Spleen (tissue), 11 donors: ENCODE results near the gene IFNGR2. TPM values are rescaled to one million over a fixed set of nuclear protein-coding genes. Genes with fewer than 3 reads are reported as not detected.

Experiments used
- DNase-seq: peaks from one replicate; pipeline ENCODE4 v3.0.0-alpha.2; 2020
- H3K27ac ChIP-seq, 8 donors: fragments of 200-600 bp; sonication (generic) in 7 of 8; 1 replicate in 4 of 8; 2 replicates in 4 of 8; pipeline versions ENCODE4 v1.5.0 to v1.8.0; 2016 to 2021; ENCODE audit warnings: inconsistent platforms in 4 of 8, mild to moderate bottlenecking in 4 of 8, moderate library complexity in 1 of 8
- H3K27me3 ChIP-seq, 7 donors: fragments of 200-600 bp; sonication (generic) in 6 of 7; replicated peaks in 1 of 7; 1 replicate in 4 of 7; 2 replicates in 3 of 7; pipeline versions ENCODE4 v1.5.0 to v1.8.0; 2016 to 2021; ENCODE audit warnings: inconsistent platforms in 3 of 7, mild to moderate bottlenecking in 1 of 7
- H3K36me3 ChIP-seq, 6 donors: fragments of 200-600 bp; sonication (generic) in 5 of 6; 1 replicate in 4 of 6; 2 replicates in 2 of 6; pipeline versions ENCODE4 v1.5.0 to v1.8.0; 2016 to 2021; ENCODE audit warnings: inconsistent platforms in 2 of 6
- H3K4me1 ChIP-seq, 6 donors: fragments of 200-600 bp; sonication (generic) in 5 of 6; 1 replicate in 3 of 6; 2 replicates in 3 of 6; pipeline versions ENCODE4 v1.5.0 to v1.8.0; 2016 to 2021; ENCODE audit warnings: inconsistent platforms in 3 of 6
- H3K4me3 ChIP-seq, 8 donors: fragments of 200-600 bp; sonication (generic) in 7 of 8; 1 replicate in 4 of 8; 2 replicates in 4 of 8; pipeline versions ENCODE4 v1.5.0 to v1.8.0; 2016 to 2021; ENCODE audit warnings: inconsistent platforms in 4 of 8, mild to moderate bottlenecking in 4 of 8, moderate library complexity in 2 of 8
- H3K9me3 ChIP-seq, 8 donors: fragments of 200-600 bp; sonication (generic) in 7 of 8; 1 replicate in 4 of 8; 2 replicates in 4 of 8; pipeline versions ENCODE4 v1.5.0 to v1.8.0; 2016 to 2021; ENCODE audit warnings: inconsistent platforms in 4 of 8
- POLR2A ChIP-seq, 3 donors: fragments of 450-650 bp; IDR thresholded peaks; one replicate each; pipeline ENCODE4 v1.5.1; 2017; ENCODE audit warnings: antibody characterized with exemption in 3 of 3, mild to moderate bottlenecking in 1 of 3
- POLR2AphosphoS5 ChIP-seq, 3 donors: sonication (generic); formaldehyde crosslinking; IDR thresholded peaks; one replicate each; pipeline ENCODE4 v1.5.1; 2017; ENCODE audit warnings: antibody characterized with exemption in 3 of 3
- WGBS, 5 donors: extraction: QIAGEN DNeasy Blood & Tissue Kit in 3 of 5; methylation state at CpG; one replicate each; pipeline versions ENCODE4 v1.1.5 to v1.1.7; 2013 to 2018; 5-methylcytosine and 5-hydroxymethylcytosine counted together
- intact Hi-C: fragments of 100-400 bp; cut with DNase I; formaldehyde crosslinking; loops from one replicate; pipeline ENCODE4 v1.15.0; 2023; ENCODE audit warnings: low total_unique reads
- polyA plus RNA-seq, 3 donors: library from polyadenylated mRNA; stranded (reverse); fragments of 200-250 nt; gene quantifications; one replicate each; pipeline ENCODE4 v1.2.1, GENCODE V29; 2013
- total RNA-seq, 7 donors: library from RNA; depleted of rRNA in 3 of 7; stranded (reverse); fragments of >200 nt in 3 of 7; fragmentation: NEBNext Ultra II Directional in 4 of 7; extraction: Animal tissue kit (Norgen Biotek cat#: 25700) in 4 of 7; gene quantifications; one replicate each; pipeline versions ENCODE4 v1.1.0 to v1.2.1, GENCODE V29; 2016 to 2021
- TF ChIP-seq, protein P1 (sequence below), 11 experiments: fragments of 200-600 bp in 7 of 11; fragments of 450-650 bp in 4 of 11; sonication (generic) in 4 of 11; IDR thresholded peaks in 8 of 11; conservative IDR thresholded peaks in 3 of 11; 1 replicate in 7 of 11; 2 replicates in 4 of 11; pipeline versions ENCODE4 v1.4.0 to v1.8.0; 2016 to 2021; ENCODE audit warnings: antibody characterized with exemption in 11 of 11, inconsistent platforms in 4 of 11, mild to moderate bottlenecking in 1 of 11
- donor health status: healthy with polysubstance abuse.
- donor health status: DM: no; HTN: no; CAD: no; lungs with moderate emphysema.
- donor health status: DM: no; HTN: no; CAD: no.
- donor health status: Bipolar disorder and iron deficiency.
- donor health status: healthy.
- donor health status: DM: no; HTN: no; CAD: no.
- donor health status: DM: yes; HTN: yes; CAD: no.

Gene IFNGR2
- total and polyA plus RNA-seq, 10 donors = 73.6 to 133 (median 99.0) TPM

DNA sequence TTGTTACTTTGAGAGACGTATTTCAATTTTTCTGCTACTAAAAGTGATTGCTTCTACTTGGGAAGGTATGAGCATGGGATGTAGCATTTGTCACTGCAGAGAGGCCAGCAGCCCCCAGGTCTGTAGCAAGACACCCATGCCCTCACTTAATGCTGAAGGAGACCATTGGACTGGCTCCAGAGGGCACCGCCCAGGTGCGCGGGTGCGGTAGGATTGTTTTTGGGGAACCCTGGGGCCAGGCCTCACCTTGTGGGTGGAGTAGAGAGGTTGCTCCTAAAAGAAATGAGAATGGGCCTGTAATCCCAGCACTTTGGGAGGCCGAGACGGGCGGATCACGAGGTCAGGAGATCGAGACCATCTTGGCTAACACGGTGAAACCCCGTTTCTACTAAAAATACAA is 30.6 kb upstream of the IFNGR2 start:
- Histone ChIP-seq H3K9me3 (peaks cover 0 to 18% (median 11%) of the 10 kb centered on the region in 8 donors), H3K4me3 (no peak overlapping the region), H3K27me3 (peaks cover 0 to 6% (median 0%) of the 10 kb centered on the region in 7 donors), H3K4me1 (peaks cover 13 to 92% (median 39%) of the 10 kb centered on the region in 6 donors), H3K36me3 (no peaks in the 10 kb centered on the region), H3K27ac (peak overlapping the region in 4 of 8 donors; percentile 28 to 90 (median 85))
- no peak for DNase-seq
- 89 to 98% (median 97%) methylated on average over 10 to 12 of the region's 12 CpGs for WGBS, 5 donors
- TF ChIP-seq POLR2AphosphoS5 (IDR thresholded peaks at IDR 0.05) = no peak
- TF ChIP-seq, protein P1, sequence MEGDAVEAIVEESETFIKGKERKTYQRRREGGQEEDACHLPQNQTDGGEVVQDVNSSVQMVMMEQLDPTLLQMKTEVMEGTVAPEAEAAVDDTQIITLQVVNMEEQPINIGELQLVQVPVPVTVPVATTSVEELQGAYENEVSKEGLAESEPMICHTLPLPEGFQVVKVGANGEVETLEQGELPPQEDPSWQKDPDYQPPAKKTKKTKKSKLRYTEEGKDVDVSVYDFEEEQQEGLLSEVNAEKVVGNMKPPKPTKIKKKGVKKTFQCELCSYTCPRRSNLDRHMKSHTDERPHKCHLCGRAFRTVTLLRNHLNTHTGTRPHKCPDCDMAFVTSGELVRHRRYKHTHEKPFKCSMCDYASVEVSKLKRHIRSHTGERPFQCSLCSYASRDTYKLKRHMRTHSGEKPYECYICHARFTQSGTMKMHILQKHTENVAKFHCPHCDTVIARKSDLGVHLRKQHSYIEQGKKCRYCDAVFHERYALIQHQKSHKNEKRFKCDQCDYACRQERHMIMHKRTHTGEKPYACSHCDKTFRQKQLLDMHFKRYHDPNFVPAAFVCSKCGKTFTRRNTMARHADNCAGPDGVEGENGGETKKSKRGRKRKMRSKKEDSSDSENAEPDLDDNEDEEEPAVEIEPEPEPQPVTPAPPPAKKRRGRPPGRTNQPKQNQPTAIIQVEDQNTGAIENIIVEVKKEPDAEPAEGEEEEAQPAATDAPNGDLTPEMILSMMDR (IDR thresholded peaks at IDR 0.05 in 8 of 11, conservative IDR thresholded peaks at IDR 0.05 in 3 of 11) = no peak
- TF ChIP-seq POLR2A (IDR thresholded peaks at IDR 0.05) = no peak
- intact Hi-C loops = no loop called here

DNA sequence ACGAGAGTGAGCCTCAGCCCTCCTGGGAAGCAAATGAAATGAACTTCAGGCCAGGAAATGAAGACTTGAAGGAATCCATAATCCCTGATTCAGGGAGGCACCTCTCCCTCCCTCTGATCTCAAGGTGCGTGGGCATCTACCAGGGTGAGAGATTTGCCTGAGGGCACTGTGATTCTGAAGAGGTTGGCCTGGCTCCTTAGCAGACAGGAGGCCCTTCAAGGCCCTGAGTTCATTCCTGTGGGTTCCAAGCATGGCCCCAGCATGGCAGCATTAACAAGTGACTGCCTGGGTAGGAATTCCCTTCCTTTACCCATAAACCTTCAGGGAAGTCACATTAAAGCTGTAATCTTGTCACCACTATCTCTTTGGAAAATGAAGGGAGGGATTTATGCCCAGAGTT is 29.8 kb upstream of the IFNGR2 start:
- no peak for DNase-seq
- TF ChIP-seq POLR2AphosphoS5 (IDR thresholded peaks at IDR 0.05) (no peak), POLR2A (IDR thresholded peaks at IDR 0.05) (no peak)
- TF ChIP-seq, protein P1 (IDR thresholded peaks at IDR 0.05 in 8 of 11, conservative IDR thresholded peaks at IDR 0.05 in 3 of 11) = no peak
- peaks cover 0 to 6% (median 0%) of the 10 kb centered on the region in 7 donors for H3K27me3 ChIP-seq
- H3K4me1 ChIP-seq = peaks cover 15 to 92% (median 40%) of the 10 kb centered on the region in 6 donors
- intact Hi-C loops = no loop called here
- H3K9me3 ChIP-seq = peaks cover 0 to 9% (median 3%) of the 10 kb centered on the region in 8 donors
- peak overlapping the region; percentile 57 to 90 (median 82) for H3K27ac ChIP-seq
- H3K36me3 ChIP-seq = no peaks in the 10 kb centered on the region
- 80 to 93% (median 84%) methylated on average over 2 of the region's 2 CpGs for WGBS, 5 donors
- H3K4me3 ChIP-seq = peak overlapping the region in 1 of 8 donors; percentile 37

DNA sequence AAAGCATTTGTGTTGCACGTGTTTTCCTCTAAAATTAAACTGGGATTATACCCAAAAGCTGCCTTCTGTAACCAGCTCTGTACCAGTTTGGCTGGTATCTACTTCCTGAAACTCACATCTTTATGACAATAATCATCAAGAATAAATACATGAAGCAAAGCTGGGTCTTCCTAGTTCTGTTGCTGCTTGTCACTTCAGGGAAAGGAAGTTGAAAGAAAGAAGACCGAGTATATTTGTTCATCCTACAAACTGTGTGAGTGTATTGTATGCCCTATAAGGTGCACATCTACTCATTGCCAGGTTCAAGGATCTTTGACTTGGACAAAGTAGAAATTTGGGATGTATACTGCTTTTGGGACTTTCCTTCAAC is 29.1 kb upstream of the IFNGR2 start:
- intact Hi-C loops = no loop called here
- Histone ChIP-seq H3K27me3 (peaks cover 0 to 6% (median 0%) of the 10 kb centered on the region in 7 donors), H3K4me3 (peak overlapping the region in 1 of 8 donors; percentile 37), H3K36me3 (no peaks in the 10 kb centered on the region), H3K27ac (peak overlapping the region in 7 of 8 donors; percentile 57 to 90 (median 83)), H3K4me1 (peaks cover 15 to 92% (median 45%) of the 10 kb centered on the region in 6 donors), H3K9me3 (peaks cover 0 to 5% (median 0%) of the 10 kb centered on the region in 8 donors)
- TF ChIP-seq POLR2A (IDR thresholded peaks at IDR 0.05) = no peak
- TF ChIP-seq, protein P1 (IDR thresholded peaks at IDR 0.05 in 8 of 11, conservative IDR thresholded peaks at IDR 0.05 in 3 of 11) = no peak
- TF ChIP-seq POLR2AphosphoS5 (IDR thresholded peaks at IDR 0.05) = no peak
- WGBS, 5 donors = 24 to 45% (median 32%) methylated on average over 2 of the region's 2 CpGs
- DNase-seq = no peak

DNA sequence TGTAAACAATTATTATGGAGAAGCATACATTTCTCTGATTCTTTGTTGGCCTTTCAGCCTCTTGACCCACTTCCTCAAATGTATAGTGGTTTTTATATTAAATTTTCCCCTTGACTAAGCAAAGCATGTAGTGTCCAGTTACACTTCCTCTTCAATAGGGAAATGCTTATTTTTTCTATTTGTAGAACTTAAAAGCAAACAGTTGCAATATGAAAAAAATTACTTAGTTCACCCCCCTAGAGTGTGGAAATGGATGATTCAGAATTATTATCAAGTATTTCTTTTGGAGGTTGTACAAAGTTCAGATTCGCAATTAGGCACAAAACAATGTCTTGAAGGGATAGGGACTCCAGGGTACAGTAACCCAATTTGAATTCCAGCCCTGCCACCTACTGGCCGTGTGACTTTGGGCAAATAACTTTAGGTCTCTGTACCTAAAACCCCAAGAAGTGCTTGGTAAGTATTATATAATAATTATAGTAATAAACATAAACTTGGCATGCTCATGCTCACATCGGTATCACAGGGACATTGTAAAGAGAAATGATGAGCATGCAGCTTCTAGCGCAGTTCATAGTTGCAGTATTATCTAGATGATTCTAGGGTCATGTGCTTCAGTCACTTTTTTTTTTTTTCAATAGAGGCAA is 28.6 kb upstream of the IFNGR2 start:
- WGBS, 5 donors = 10 to 23% (median 15%) methylated on average over 4 of the region's 4 CpGs
- peaks cover 0 to 5% (median 0%) of the 10 kb centered on the region in 8 donors for H3K9me3 ChIP-seq
- peak overlapping the region; percentile 42 to 90 (median 82) for H3K27ac ChIP-seq
- H3K36me3 ChIP-seq = no peaks in the 10 kb centered on the region
- peak overlapping the region in 1 of 8 donors; percentile 37 for H3K4me3 ChIP-seq
- TF ChIP-seq POLR2A (IDR thresholded peaks at IDR 0.05) = no peak
- peak in 1 of 3 donors; percentile 29 for TF ChIP-seq POLR2AphosphoS5 (IDR thresholded peaks at IDR 0.05)
- TF ChIP-seq, protein P1 (IDR thresholded peaks at IDR 0.05 in 8 of 11, conservative IDR thresholded peaks at IDR 0.05 in 3 of 11) = peak; percentile 29 to 68 (median 57)
- intact Hi-C loops = no loop called here
- H3K27me3 ChIP-seq = peaks cover 0 to 6% (median 0%) of the 10 kb centered on the region in 7 donors
- DNase-seq = no peak
- H3K4me1 ChIP-seq = peaks cover 18 to 95% (median 50%) of the 10 kb centered on the region in 6 donors
